Stimulated activated CD4-positive, alpha-beta T cell treated with anti-CD3 and anti-CD28 coated beads, Interleukin-2, amount 100 ng/mL, for 4 hours (primary cell): ENCODE results near the gene RESP18.

Experiments
- DNase-seq: peaks from one replicate; pipeline ENCODE4 v3.0.0-alpha.2; 2020; ENCODE audit warnings: low read depth

Gene RESP18

GRCh38 chr2:219277703-219278654 lies 54.6 kb downstream of the RESP18 start:
- DNase-seq, result peak; percentile 59
